HG03196 (cell line): ENCODE data around the gene GPR157.

ENCODE experiments used
- ATAC-seq: cut with Tn5 transposase; IDR thresholded peaks from one replicate; pipeline ENCODE4 v1.9.1; 2021; ENCODE audit not compliant: unreplicated experiment

The GPR157 gene

GRCh38 chr1:9088807-9089206 lies 40.1 kb downstream of the GPR157 start:
- ATAC-seq: no peak

DNA sequence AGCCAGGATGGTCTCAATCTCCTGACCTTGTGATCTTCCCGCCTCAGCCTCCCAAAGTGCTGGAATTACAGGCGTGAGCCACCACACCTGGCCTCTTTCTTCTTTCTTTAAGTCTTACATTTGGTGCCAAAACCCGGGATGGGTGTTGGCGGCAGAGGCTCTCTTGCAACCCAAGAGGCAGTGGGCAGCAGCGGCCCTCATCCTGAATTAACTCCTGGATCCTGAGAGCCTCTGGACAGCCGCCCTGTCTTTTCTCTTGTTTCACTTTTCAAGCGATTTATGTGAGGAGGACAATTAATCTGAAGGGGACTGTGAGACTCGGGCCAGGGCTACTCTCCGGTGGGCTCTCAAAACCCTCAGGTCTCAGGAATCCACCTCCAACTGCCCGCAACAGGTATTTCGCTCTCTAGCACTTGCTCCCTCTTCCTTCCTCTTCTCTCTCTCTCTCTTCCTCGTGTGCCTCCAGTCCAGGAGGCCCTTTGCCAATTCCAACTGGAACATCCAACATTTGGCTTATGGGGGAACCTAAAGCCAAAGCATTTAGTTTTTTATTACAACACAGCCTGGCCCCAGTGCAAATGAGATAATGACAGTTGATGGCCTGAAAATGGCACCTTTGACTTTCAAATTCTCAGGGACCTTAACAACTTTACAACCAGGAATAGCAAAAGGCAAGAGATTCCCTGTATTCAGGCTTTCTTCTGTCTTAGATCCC lies 41.3 kb downstream of the GPR157 start:
- ATAC-seq: no peak

DNA sequence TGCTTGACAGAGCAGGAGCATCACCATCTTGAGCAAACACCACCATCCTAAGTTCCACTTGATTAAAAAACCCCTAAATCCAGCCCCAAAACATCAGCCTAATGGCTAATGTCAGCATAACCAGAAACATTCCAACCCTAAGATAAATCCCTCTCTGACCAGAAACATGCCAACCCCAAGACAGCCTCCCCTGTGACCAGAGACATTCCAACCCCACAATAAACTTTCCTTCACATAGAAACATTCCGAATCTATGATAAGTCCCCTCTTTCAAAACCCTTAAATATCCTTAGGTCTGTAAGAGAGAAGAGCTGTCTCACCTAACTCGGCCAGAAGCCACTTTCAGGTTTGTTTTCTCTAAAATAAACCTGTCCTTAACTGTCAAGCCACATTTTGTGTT lies 42.1 kb downstream of the GPR157 start:
- no peak for ATAC-seq

- ATAC-seq: no peak
These were observed 42.9 kb downstream of the GPR157 start for GRCh38 chr1:9086045-9086444.

GRCh38 chr1:9085306-9085940 lies 43.5 kb downstream of the GPR157 start:
- no peak for ATAC-seq

DNA sequence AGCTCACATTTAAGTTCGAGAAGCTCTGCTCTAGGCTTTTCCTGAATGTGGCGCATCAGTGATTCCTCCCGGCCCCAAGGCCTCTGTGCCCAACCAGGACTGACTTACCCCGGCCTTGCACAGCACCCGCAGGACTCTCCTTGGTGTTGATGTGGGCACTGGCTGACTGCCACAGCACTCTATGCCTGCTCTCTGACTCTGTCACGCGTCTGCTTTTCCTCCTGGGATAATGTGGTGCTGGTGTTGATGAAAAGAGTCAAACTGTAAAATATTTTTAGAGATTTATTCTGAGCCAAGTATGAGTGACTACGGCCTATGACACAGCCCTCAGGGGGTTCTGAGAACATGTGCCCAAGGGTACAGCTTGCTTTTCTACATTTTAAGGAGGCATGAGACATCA lies 44.0 kb downstream of the GPR157 start:
- no peak for ATAC-seq

- no peak for ATAC-seq
These were observed 47.4 kb downstream of the GPR157 start for GRCh38 chr1:9081473-9081872.

DNA sequence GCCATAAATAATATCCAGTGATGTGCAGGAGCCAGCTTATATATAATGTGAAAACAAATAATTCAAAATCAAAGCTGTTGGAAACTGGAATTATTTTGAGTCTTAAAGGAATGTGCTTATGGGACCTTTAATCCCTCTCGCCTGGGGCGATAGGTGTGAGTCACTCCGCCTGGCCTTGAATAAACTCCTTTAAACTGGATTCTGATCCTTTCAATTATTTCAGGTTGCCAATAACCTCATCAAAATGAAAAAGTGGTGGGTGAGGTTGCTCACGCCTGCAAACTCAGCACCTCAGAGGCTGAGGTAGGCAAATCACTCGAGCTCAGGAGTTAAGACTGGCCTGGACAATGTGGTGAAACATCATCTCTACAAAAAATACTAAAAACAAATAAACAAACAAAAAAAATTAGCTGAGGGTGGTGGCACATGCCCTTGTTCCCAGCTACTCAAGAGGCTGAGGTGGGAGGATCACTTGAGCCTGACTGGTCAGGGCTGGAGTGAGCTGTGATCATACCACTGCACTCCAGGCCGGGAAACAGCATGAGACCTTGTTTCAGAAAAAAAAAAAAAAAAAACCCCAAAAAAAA lies 48.1 kb downstream of the GPR157 start:
- no peak for ATAC-seq

- peak; percentile 44 for ATAC-seq
These were observed 48.8 kb downstream of the GPR157 start for GRCh38 chr1:9079988-9080704.

- no peak for ATAC-seq
These were observed 50.0 kb downstream of the GPR157 start for GRCh38 chr1:9078752-9079500.

DNA sequence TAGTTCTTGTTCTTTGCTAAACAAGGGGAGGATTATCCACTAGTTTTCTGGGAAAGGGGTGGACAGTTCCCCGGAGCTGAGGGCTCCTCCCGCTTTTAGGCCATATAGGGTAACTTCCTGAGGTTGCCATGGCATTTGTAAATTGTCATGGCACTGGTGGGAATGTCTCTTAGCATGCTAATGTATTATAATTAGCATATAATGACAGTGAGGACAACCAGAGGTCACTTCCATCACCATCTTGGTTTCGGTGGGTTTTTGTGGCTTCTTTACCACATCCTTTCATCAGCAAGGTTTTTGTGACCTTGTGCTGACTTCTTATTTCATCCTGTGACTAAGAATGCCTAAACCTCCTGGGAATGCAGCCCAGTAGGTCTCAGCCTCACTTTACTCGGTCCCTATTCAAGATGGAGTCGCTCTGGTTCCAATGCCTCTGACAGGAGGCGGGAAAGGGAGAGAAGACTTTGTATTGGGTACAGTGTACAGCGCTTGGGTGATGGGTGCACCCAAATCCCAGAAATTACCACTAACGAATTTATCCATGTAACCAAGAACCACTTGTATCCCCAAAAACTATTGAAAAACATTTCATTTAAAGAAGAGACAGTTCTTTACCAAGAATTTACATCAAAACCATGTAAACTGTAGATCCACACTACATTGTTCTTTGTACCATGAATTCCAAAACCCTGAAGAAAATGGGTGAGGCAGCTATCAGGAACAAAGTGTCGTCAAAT lies 50.7 kb downstream of the GPR157 start:
- no peak for ATAC-seq

- ATAC-seq: no peak
These were observed 53.9 kb downstream of the GPR157 start for GRCh38 chr1:9075022-9075421.

GRCh38 chr1:9073143-9073542 lies 55.8 kb downstream of the GPR157 start:
- ATAC-seq: no peak

- ATAC-seq: no peak
These were observed 57.2 kb downstream of the GPR157 start for GRCh38 chr1:9071554-9072235.

DNA sequence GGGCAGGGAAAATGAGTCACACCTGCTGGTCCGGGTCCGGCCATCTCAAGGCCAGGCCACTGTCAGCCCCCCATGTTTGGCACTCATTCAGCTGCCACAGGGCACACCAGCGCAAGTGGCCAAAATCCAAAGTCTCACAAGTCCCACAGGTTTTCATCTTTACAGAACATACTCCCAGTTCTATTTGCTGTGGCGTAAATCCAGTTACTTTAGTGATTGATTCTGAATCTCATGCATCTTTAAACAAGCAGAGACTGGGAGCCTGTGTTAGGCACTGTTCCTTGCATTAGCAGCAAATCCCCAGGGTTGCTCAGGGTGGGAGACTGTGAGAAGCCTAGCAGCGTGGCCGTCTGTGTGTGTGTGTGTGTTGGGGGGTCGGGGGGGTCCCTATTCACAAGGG lies 58.4 kb downstream of the GPR157 start:
- ATAC-seq: no peak

- ATAC-seq: peak; percentile 85
These were observed 59.4 kb downstream of the GPR157 start, which contains the start of gene SLC2A5 for GRCh38 chr1:9069326-9070100. Gene SLC2A5 (minus strand): TSS chr1:9069635. CDS start chr1:9069536, 99 bp downstream.

- ATAC-seq: no peak
These were observed 59.9 kb downstream of the GPR157 start for GRCh38 chr1:9068981-9069325.

GRCh38 chr1:9066945-9067807 lies 61.7 kb downstream of the GPR157 start:
- ATAC-seq: no peak
